Fibroblast of skin of right quadriceps (primary cell): ENCODE results near the gene NLRC5.
A peak's percentile ranks its signal among the peaks of the same experiment; 100 is the strongest.
"Not testable (repeated sequence)": the region's sequence is repeated elsewhere in the genome, so short reads cannot be mapped to it uniquely, and the experiment has no call there.

ENCODE experiments used
- DNase-seq: peaks from one replicate; pipeline ENCODE4 v3.0.0-alpha.2; 2013

The NLRC5 gene

DNA sequence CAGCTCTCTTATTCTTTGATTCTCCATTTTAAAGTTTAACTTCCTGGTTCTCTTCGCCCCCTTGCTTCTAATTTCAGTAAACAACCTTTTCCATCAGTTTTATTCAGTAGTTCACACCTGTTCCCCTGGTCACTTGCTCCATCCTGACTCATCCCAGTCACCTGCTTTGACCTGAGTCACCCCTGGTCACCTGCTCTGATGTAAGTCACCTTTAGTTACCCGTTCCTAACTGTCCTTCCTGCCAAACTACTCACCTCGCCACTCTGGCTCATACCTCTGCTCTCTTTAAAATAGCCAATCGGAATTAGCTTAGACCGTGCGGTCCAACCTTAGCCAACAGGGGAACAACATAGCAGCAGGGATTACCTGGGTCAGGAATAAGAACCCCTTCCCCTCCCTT, 4.7 kb upstream of the NLRC5 start:
- no peak for DNase-seq

DNA sequence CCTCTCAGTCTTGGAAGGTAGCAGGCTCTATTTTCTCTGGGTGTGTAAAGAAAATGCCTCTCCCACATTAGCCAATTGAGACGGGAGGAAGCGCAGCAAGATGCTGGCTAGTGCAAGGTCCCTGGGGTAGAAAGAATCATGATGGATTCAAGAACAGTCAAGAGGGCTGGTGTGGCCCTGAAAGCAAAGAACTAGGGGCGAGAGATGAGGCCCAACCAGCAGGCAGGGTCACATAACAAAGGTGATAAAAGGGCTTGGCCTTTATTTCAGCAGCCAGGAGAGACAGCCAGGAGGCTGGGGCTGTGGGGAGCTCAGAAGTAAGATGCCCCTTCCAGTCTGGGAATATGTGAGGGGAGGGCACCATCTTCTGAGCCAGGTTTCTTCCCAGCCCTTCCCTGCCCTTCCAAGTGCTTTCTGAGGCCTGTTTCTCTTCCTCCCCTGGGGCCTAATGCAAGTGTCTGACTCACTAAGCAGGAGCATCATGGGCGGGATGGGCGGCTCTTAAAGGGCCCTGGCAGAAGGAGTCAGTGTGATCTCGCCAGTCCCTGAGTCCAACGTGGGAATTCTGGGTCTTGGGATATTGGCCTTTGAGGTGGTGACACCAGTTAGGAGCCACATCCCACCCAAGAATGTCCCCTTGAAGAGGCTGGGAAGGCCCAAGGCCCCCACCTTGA, 3.9 kb upstream of the NLRC5 start:
- peak; percentile 89 for DNase-seq

DNA sequence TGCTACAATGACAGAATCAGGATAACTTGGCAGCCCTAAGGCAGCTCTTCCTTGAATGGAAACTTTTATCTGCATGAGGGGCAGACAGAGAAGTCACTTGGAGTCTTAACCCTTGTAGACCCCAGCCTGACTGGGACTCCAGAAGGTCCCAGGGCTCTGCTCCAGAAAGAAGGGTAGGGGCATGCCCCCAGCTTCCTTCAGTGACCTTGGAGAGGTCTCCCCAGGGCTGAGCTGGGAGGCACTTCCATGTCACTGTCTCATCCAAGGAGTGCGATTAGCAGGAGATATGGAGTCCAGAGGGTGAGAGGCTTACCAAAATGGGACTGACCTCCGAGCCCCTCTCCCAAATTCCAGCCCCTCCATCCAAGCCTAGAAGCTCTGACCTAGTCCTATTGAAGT, 3.4 kb upstream of the NLRC5 start:
- DNase-seq, result no peak

DNA sequence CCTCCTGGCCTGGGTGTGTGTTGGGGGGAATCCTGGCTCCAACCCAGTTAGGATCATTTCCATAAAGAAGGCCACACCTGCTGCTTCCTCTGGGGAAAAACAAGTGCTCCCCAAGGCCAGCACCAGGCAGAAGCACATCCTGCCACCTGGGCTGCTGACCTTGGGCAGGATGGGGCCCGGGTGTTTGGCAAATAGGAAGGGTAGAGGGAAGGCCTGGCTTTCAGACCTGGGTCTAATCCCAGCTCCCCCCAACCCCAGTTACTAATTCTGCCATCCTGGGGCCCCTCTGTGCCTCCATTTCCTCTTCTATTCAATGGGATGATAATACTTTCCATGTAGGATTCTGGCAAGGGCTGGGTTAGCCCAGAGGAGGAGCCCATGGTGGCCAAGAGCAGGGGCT, 3.0 kb upstream of the NLRC5 start:
- DNase-seq, result no peak

DNA sequence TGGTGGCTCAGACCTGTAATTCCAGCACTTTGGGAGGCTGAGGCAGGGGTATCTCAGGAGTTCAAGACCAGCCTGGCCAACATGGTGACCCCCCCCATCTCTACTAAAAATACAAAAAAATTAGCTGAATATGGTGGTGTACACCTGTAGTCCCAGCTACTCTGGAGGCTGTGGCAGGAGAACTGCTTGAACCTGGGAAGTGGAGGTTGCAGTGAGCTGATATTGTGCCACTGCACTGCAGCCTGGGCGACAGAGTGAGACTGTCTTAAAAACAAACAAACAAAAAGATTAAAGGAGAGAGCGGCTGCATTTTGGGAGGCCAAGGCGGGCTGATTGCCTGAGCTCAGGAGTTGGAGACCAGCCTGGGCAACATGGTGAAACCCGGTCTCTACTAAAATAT, 2.4 kb upstream of the NLRC5 start:
- not testable (repeated sequence) for DNase-seq

DNA sequence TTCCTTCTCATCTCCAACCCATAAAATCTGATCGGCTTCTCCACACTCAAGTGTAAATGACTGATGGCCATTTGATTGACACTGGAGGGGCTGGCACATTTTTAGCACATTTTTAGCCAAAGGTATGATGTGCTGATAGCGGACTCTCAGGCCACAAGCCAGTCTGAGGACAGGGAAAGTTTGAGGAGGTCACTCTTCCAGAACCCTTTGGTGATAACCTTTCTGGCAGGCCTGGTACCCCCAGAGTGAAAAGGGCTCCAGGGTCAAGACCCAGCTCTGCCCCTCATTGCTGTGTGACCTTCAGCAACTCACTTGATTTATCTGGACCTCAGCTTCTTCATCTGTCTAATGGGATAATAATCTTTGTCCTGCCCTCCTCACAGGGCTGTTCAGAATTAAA, 1.7 kb upstream of the NLRC5 start:
- DNase-seq, result no peak

DNA sequence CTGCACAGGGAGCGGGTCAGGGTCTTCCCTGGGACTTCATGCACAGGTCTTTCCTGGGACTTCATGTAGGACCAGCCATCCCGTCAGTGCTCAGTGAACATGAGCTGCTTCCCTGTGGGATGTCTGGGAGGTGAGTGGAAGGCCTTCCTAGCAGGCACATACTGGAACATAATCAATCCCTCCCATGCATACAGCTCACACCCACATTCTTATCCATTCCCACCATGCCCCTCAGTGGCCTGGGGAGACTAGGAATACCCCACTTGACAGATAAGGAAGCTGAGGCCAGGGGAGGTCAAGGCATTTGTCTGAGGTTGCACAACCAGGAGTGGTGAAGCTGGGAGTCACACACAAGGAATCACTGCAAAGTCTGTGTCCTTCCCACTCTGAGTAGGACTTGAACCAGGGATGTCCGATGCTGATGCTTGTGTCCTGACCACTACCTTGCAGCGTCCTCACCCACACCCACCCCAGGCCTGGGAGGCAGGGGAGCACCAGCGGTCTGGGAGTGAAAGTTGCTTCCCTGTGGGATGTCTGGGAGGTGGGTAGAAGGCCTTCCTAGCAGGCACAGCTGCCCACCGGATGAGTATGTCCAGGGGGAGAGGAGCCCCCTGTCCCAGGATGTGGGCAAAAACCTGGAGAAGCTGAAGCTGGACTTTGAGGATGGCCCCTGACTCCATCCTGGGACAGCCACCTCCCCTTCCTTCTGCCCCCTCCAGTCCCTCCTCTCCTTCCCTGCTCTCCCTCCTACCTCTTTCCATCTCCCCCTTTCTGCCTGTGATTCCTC, 1.0 kb upstream of the NLRC5 start:
- no peak for DNase-seq

DNA sequence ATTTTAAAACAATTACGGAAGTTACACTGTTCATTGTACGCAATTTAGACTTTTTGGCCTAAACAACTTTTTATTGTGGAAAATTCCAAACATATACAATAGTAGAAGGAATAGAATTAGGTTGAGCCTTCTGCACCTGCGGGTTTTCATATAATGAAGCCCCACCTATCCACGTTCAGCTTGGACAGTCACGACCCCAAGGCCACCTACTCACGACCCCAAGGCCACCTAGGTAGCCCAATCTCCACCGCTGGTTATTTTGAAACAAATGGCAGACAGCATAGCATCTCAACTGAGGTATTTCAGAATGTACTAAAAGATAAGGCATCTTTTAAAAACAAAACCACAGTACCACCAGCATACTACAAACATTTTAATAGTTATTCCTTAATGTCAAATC, 631 bp downstream of the NLRC5 start:
- DNase-seq, result no peak

DNA sequence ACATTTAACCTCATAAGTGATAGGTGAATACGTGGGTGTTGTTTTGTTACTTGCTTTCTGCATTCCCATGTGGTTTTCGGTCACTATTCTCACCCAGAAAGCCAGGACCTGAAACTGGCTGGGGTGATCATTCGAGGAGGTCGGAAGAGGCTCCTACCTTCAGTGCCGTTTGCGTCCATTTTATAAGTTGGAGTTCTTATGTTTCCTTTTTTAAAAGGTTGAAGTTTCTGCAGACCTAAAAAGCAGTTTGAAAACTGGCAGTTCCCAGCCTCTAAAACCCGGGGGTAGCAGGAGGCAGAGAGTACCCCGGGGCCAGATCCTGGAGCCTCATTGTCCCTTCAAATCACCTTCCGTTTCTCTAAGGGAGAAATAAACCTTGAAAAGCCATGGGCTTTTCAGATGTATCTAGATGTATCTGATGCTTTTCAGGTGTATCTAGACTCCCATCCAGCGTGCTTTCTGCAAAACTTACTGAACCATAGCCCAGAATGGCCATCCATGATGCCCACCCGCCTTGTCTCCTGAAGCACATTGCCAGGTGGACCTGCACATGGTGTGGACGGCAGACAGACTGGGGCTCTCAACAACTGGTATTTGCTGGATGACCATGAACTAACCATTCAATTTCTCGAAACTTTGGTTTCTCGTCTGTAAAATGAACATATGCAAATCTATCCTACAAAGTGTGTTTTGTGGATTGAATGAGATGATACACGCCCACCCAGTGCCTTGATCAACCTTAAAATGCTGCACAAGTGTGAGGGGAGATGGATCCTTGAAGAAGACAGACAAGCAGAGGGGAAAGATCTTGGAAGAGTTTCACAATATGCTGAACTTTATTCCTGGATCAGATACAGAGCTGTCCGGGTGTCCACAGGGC, 1.3 kb downstream of the NLRC5 start:
- DNase-seq, result no peak

DNA sequence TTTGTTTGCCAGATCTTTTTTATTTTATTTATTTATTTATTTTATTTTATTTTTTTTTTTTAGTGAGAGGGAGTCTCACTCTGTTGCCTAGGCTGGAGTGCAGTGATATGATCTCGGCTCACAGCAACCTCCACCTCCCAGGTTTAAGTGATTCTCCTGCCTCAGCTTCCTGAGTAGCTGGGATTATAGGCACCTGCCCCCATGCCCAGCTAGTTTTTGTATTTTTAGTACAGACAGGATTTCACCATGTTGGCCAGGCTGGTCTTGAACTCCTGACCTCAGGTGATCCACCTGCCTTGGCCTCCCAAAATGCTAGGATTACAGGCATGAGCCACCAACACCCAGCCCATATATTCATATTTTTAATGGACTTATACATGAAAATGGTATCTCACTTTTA, 3.1 kb downstream of the NLRC5 start:
- DNase-seq, result not testable (repeated sequence)

DNA sequence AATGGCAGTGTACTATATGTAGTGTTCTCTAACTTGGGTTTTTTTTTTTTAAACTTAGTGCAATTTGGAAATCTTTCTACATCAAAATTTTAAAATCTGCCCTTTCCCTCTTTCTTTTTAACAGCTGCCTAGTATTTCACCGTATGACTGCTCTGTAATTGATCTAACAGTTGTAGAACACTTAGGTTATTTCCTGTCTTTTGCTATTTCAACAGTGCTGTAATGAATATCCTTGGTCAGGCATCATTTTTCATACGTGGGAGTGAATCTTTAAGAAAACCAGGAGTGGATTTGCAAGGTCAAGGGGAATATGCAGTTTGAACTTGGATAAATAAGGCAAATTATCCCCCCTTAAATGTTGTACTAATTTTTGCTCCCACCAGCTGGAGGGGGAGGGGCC, 3.8 kb downstream of the NLRC5 start:
- no peak for DNase-seq

DNA sequence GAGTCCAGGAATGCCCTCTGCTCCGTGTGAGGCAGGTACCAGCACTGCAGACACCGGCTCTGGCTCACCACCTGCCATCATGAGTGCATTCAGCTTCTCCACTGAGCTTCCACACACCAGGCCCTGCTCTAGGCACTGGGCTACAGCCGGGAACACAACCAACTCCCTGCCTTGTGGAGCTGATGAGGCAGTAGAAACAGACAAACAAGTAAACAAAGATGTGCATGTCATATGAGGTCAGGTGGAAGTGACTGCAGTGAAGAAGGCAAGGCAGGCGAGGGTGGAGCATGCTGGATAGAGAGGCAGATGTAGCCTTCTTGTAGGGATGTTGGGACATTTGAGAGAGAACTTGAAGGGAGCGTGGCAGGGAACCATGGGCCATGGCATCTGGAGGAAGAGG, 5.0 kb downstream of the NLRC5 start:
- no peak for DNase-seq

DNA sequence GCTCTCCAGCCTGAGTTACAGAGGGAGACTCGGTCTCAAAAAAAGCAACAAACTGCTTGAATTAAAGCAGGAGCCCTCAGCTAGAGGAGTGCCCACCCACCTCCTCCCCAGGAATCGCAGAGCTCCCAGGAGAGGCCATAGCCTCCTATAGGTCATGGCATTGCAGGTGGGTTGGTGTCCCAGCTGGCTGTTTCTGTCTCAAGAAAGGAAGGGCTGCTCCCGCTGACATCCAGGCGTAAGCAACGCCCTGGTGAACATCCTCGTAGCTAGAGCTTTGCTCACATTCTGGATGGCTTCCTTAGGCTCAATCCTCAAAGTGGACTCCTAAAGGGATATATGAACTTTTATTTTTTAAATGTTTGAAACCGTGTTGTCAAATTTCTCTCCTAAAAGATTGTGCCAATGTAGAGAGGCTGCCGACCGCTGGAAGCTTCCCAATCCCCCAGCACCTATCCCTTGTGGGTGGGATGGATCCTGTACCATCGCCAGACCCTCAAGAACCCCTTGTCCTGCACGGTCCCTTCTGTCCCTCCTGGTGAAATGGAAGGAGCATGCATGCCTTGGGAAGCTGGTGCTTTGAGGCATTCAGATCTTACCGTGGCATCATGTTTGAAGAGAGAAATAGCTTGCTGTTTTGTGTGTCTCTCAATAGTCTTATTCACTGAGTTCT, 5.9 kb downstream of the NLRC5 start:
- no peak for DNase-seq

DNA sequence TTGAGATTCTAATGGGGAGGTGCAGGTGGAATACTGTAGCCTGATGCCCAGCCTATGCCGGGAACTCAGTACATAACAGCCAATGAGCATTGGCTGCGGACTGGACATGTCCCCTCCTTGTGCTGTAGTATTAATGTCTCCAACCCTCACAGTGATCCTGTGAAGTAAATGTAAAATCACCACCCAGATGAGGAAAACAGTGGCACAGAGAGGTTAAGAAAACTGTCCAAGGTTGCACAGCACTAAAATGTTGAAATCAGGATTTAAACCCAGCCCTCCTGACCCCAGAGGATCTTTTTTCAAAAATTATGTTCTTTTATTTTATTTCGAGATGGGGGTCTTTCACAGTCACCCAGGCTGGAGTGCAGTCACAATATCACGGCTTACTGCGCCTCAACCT, 7.9 kb downstream of the NLRC5 start:
- no peak for DNase-seq

DNA sequence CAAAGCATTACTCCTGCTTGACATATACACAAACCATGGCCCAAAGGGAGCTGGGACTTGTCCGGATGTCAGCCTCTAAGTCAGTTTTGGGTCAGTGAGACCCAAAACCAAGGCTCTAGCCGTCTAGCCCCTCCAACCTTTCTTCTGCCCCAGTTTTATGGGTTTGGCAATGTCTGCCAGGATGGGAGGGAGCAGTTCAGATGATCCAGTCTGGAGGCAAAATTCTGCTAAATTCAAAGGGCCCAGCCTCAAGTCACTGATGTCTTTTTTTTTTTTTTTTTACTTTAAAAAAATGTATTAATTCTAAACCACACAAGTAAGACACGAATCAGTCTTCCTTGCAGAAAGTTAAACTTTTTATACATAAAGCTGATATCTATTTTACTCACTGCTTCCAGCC, 8.6 kb downstream of the NLRC5 start:
- DNase-seq, result no peak

DNA sequence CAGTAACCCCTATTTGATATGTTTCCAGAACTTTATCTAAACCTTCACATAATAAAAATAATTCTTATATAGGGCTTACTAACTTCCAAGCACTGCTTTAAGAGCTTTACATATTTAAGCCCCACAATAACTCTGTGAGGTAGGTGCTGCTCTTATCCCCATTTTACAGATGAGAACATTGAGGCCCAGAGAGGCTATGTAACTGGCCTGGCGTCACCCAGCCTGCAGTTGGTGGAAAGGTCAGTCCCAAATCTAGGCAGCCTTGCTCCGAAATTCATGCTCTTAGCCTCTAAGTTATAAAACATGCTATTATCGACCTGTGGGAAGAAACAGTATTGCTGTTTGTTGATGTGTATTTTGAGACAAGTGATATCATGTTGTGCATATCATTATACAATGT, 9.0 kb downstream of the NLRC5 start:
- no peak for DNase-seq

DNA sequence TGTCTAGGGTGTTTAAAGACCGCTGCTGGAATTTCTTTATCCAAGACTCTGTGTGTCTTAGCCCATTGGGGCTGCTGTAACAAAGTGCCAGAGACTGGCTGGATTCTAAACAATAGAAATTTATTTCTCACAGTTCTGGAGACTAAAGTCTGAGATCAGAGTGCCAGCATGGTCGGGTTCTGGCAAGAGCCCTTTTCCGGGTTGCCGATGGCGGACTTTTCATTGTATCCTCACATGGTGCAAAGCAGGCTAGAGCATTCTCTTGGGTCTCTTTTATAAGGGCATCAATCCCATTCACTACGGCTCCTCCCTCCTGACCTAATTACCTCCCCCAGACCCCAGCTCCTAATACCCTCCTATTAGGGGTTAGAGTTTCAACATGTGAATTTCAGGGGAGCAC, 9.5 kb downstream of the NLRC5 start:
- no peak for DNase-seq

DNA sequence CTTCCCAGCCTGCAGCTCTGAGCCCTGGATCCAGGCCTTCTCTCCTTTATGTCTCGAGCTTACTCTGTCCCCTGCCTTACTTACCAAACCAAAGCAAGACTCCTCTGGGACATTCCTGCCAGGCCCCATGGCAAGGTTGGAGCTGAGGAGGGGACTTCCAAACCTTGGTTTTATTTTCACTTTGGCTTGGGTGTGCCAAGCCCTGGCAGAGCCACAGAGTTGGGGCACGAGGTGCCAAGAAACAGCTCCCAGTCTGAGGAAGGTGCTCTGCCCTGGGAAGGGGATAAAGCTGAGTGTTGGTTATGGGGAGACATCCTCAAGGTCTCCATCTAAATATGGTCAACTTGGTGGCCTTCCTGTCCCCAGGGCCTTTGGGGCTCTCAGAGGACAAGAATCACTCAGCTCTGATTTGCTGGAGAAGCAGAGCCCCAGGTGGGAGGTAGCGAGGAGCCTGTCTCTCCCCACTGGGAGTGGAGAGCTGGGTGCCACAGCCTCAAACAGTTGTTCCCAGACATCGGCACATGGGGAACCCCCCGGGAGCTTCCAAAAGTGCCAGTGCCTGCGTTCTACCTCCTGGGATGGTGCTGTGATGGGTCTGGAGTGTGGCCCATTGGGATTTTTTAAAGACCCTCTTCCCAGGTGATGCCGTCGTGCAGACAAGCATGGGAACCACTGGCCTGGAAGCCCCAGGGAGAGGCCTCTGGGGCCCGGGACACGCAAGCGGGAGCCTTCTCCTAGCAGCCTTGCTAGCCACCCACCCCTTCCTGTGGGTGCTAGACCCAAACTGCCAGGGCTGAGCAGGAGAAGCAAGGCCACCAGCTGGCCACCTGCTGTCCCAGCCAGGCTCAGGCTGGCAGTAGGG, 10.3 kb downstream of the NLRC5 start:
- DNase-seq, result no peak

DNA sequence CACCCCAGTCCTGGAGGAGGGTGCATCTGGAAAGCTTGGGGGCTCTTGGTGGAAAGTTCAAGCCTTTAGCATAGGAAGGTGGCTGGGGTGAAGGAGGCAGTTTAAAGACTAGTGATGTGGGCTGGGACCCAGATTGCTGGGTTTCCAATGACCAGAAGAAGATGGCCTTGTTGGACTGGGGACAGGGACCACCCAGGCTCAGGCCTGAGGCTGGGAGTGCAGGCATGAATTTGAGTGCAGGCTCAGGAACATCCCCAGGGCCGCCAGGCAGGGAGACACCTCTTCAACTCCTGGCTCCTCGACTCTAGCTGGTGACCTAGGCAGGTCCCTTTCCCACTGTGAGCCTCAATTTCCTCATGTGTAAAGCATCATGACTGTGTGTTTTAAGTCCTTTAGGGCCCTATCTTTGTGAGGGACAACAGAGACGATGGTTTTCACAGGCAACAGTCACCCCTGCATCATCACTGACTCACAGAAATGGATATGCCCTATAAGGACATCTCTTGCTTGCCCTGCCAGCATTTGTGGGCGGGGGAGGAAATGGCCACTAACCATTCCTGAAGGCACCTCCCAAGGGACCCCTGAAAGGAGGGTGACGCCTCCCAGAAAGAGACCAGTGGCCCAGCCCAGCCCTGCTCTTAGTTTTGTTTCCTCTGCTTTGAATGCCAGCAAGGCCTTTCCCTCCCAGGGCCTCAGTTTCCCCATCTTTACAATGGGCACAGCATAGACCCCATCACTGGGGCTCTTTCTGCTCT, 11.1 kb downstream of the NLRC5 start:
- DNase-seq, result peak; percentile 97

DNA sequence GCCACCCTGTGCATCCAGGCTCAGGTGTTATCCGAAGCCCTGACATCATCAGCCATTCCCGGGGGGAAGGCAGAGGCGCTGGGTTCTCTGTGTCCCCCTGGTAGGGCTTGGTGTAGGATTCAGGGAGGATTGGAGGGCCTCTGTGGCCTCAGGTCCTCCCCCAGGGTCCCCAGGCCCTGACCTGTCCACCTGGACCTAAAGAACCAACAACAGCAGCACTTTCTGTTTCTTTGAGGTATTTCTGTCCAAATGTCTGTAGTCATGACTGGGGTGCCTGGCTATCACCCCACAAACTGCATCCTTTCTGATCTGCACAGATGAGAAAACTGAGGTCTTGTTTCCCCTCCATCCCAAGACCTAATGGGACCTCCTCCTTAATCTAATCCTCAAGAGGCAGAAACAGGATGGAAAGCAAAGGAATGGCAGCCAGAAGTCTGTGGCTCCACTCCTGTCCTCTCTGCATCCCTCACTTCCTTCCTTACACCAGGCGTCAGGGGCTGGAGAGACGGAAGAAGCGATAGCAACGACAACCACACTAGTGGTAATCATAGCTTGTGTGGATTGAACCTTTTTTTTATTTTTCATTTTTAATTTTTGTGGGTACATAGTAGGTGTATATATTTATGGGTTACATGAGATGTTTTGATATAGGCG, 11.8 kb downstream of the NLRC5 start:
- no peak for DNase-seq
